OCI-LY1 (cell line): ENCODE results near the gene WNT7B.

Experiments
- CTCF ChIP-seq: fragments of 200-600 bp; sonication (generic), shearing (Covaris generic); IDR thresholded peaks from 2 replicates; pipeline ENCODE4 v1.5.1; 2017; ENCODE audit warnings: mild to moderate bottlenecking, antibody characterized with exemption, low read length, moderate library complexity, mixed read lengths
- EZH2 ChIP-seq: fragments of 200-600 bp; sonication (generic), shearing (Covaris generic); IDR thresholded peaks from 2 replicates; pipeline ENCODE4 v1.8.0; 2017; ENCODE audit warnings: borderline replicate concordance, mixed run types, mild to moderate bottlenecking, antibody characterized with exemption, low read length, moderate library complexity, mixed read lengths

GRCh38 chr22:45980268-45980570, 3.3 kb upstream of the WNT7B start:
- no peak for TF ChIP-seq CTCF
- TF ChIP-seq EZH2, result no peak
